ENCODE results near the gene DGKB.

Gene DGKB

DNA sequence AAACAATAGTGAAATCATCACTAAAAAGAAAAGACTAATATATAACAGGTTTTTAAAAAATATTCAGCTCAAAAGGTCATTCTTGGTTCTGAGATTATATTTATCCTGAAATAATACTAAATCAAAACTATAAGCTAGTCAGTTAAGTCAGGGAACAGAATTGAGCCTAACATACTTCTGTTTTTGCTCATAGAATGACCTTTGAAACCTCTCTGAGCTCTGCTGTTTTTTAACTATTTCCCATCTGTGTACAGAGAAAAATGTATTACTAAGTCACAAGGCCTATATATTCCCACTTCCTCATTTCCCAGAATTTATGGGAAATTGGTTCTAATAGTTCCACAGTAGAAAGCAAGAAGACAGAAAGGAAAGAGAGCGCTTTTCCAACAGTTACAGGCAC lies 566.3 kb downstream of the DGKB start:
- Histone ChIP-seq H3K27ac (replicated peaks) (no peak overlapping the region), H3K27me3 (ENCODE audit: insufficient read depth, poor library complexity, severe bottlenecking) (no peaks in the 10 kb centered on the region), H3K4me3 (replicated peaks; ENCODE audit: insufficient read depth, low read length) (no peak overlapping the region)
- TF ChIP-seq SPI1 (IDR thresholded peaks at IDR 0.05; ENCODE audit: borderline replicate concordance, low read depth): no peak; the same call in 1 of the 2 replicates
- no peak for TF ChIP-seq POLR2AphosphoS5 (IDR thresholded peaks at IDR 0.05; ENCODE audit: low read depth)
- TF ChIP-seq, protein P1, sequence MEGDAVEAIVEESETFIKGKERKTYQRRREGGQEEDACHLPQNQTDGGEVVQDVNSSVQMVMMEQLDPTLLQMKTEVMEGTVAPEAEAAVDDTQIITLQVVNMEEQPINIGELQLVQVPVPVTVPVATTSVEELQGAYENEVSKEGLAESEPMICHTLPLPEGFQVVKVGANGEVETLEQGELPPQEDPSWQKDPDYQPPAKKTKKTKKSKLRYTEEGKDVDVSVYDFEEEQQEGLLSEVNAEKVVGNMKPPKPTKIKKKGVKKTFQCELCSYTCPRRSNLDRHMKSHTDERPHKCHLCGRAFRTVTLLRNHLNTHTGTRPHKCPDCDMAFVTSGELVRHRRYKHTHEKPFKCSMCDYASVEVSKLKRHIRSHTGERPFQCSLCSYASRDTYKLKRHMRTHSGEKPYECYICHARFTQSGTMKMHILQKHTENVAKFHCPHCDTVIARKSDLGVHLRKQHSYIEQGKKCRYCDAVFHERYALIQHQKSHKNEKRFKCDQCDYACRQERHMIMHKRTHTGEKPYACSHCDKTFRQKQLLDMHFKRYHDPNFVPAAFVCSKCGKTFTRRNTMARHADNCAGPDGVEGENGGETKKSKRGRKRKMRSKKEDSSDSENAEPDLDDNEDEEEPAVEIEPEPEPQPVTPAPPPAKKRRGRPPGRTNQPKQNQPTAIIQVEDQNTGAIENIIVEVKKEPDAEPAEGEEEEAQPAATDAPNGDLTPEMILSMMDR (IDR thresholded peaks at IDR 0.05; ENCODE audit: insufficient read depth, low read length): no peak
- no peak for TF ChIP-seq REST (IDR thresholded peaks at IDR 0.05; ENCODE audit: insufficient replicate concordance, low read depth)
- no peak for TF ChIP-seq GABPA (IDR thresholded peaks at IDR 0.05; ENCODE audit: low read depth)
- DNase-seq (ENCODE audit: low read depth in 1 of 2, low spot score in 1 of 2): no peak

DNA sequence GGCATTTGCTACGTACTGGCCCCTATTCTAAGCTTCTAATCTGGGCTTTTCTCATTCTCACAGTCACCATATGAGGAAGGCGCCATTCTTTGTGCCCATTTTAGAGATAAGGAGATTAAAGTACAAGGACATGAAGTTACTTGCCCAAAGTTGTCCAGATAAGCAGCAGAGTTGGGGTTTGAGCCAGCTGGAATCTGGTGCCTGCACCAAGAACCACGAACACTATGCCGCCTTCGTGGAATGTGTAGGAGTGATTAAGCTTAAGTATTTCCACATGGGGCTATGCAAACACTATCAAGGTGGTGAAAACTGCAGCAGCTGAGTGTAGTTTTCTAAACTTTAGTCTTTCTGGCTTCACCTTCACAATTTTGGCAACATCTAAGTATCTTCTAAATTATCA lies 570.4 kb downstream of the DGKB start:
- DNase-seq (ENCODE audit: low read depth in 1 of 2, low spot score in 1 of 2): no peak
- TF ChIP-seq REST (IDR thresholded peaks at IDR 0.05; ENCODE audit: insufficient replicate concordance, low read depth) (no peak), SPI1 (IDR thresholded peaks at IDR 0.05; ENCODE audit: borderline replicate concordance, low read depth) (no peak), GABPA (IDR thresholded peaks at IDR 0.05; ENCODE audit: low read depth) (no peak), POLR2AphosphoS5 (IDR thresholded peaks at IDR 0.05; ENCODE audit: low read depth) (no peak)
- TF ChIP-seq, protein P1 (IDR thresholded peaks at IDR 0.05; ENCODE audit: insufficient read depth, low read length): no peak
- Histone ChIP-seq H3K27me3 (ENCODE audit: insufficient read depth, poor library complexity, severe bottlenecking) (no peaks in the 10 kb centered on the region), H3K27ac (replicated peaks) (no peak overlapping the region), H3K4me3 (replicated peaks; ENCODE audit: insufficient read depth, low read length) (no peak overlapping the region)

DNA sequence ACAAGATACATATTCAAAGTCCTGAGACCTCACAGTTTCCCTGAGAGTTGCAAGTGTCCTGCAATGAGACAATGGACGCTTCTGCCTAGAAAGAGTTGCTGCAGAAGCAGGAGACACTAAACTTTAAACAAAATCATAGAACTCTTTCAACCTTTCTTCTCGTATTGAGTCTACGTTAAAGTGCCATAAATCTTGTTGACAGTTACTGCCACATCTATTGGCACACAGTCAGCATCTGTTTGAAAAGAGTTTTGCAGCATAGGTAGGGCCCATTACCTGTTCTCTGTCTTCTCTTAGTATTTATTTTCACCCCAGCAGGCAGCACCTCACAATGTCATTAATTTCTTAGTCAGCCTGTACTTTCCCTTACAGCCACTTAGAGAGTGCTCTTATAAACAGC lies 577.8 kb downstream of the DGKB start:
- TF ChIP-seq REST (IDR thresholded peaks at IDR 0.05; ENCODE audit: insufficient replicate concordance, low read depth) (no peak), SPI1 (IDR thresholded peaks at IDR 0.05; ENCODE audit: borderline replicate concordance, low read depth) (no peak), GABPA (IDR thresholded peaks at IDR 0.05; ENCODE audit: low read depth) (no peak), POLR2AphosphoS5 (IDR thresholded peaks at IDR 0.05; ENCODE audit: low read depth) (no peak)
- TF ChIP-seq, protein P1 (IDR thresholded peaks at IDR 0.05; ENCODE audit: insufficient read depth, low read length): no peak
- Histone ChIP-seq H3K4me3 (replicated peaks; ENCODE audit: insufficient read depth, low read length) (no peak overlapping the region), H3K27me3 (ENCODE audit: insufficient read depth, poor library complexity, severe bottlenecking) (no peaks in the 10 kb centered on the region), H3K27ac (replicated peaks) (no peak overlapping the region)
- DNase-seq (ENCODE audit: low read depth in 1 of 2, low spot score in 1 of 2): no peak
